Endothelial cell of umbilical vein (primary cell): ENCODE measurements around the gene CCDC116. TPM values are rescaled to one million over a fixed set of nuclear protein-coding genes. Genes with fewer than 3 reads are reported as not detected.

Experiments used
- BruUV-seq: library from RNA; stranded (reverse); fragments of 400-500 nt; replicated peaks from 2 replicates; lab custom pipeline; 2021; lab: Mats Ljungman, UMichigan
- CTCF ChIA-PET: fragments of 300-600, 350-600 bp; sonication (Branson Sonifier 250); formaldehyde crosslinking; loops from one replicate; lab custom pipeline; 2021; ENCODE audit warnings: antibody characterized with exemption, inconsistent platforms; lab: Charles Lee
- POLR2A ChIA-PET: fragments of 300-600, 350-600 bp; sonication (Branson Sonifier 250); formaldehyde crosslinking; loops from one replicate; lab custom pipeline; 2021; ENCODE audit warnings: antibody characterized with exemption, inconsistent platforms; lab: Charles Lee
- DNase-seq: peaks from one replicate; pipeline ENCODE4 v3.0.0-alpha.2; 2011; ENCODE audit warnings: low read depth, low spot score
- FAIRE-seq: peaks from 2 replicates; lab custom pipeline; 2011; peaks lifted over from hg19 to GRCh38; lab: Jason Lieb, UNC
- H2AFZ ChIP-seq: 2 replicates; pipeline ENCODE4 v1.6.0; 2012; ENCODE audit warnings: low read depth, low read length, control low read depth, inconsistent platforms
- H3K27ac ChIP-seq: 2 replicates; pipeline ENCODE4 v1.5.1; 2011; ENCODE audit warnings: low read depth, mild to moderate bottlenecking, control low read depth, low read length, moderate library complexity; ENCODE audit not compliant: insufficient read depth
- H3K27me3 ChIP-seq, 2 experiments: 2 replicates each; pipeline versions ENCODE4 v1.6.0 to v1.6.1; 2011; ENCODE audit warnings: low read length in 2 of 2, mixed read lengths in 1 of 2; ENCODE audit not compliant: control insufficient read depth in 2 of 2, insufficient read depth in 2 of 2
- H3K36me3 ChIP-seq, 2 experiments: 2 replicates in 1 of 2; 3 replicates in 1 of 2; pipeline ENCODE4 v1.5.1; 2011; ENCODE audit warnings: low read length in 2 of 2, mild to moderate bottlenecking in 1 of 2, moderate library complexity in 1 of 2; ENCODE audit not compliant: control insufficient read depth in 2 of 2, insufficient read depth in 2 of 2; ENCODE audit errors: extremely low read depth in 1 of 2
- H3K4me1 ChIP-seq: 3 replicates; pipeline ENCODE4 v1.5.1; 2011; ENCODE audit warnings: mild to moderate bottlenecking, low read length; ENCODE audit not compliant: control insufficient read depth, insufficient read depth; ENCODE audit errors: extremely low read depth
- H3K4me2 ChIP-seq: 2 replicates; pipeline ENCODE4 v1.6.1; 2011; ENCODE audit warnings: low read length, control low read depth, mixed read lengths; ENCODE audit not compliant: insufficient read depth
- H3K4me3 ChIP-seq, 3 experiments: fragments of 200-600 bp in 1 of 3; sonication (generic), shearing (Covaris generic) in 1 of 3; replicated peaks in 1 of 3; 2 replicates each; pipeline ENCODE4 v1.5.1; 2011 to 2016; ENCODE audit warnings: control low read depth in 3 of 3, low read length in 3 of 3, mild to moderate bottlenecking in 2 of 3, inconsistent platforms in 1 of 3, low read depth in 1 of 3, moderate library complexity in 1 of 3; ENCODE audit not compliant: insufficient read depth in 1 of 3
- H3K79me2 ChIP-seq: 2 replicates; pipeline ENCODE4 v1.6.0; 2012; ENCODE audit warnings: low read length, inconsistent platforms; ENCODE audit not compliant: control insufficient read depth, insufficient read depth
- H3K9ac ChIP-seq: replicated peaks from 2 replicates; pipeline ENCODE3; 2011; ENCODE audit warnings: low read length, control low read depth; ENCODE audit not compliant: insufficient read depth; ENCODE audit errors: extremely low read depth
- H3K9me1 ChIP-seq: replicated peaks from 3 replicates; pipeline ENCODE4 v1.6.0; 2011; ENCODE audit warnings: mild to moderate bottlenecking, low read length; ENCODE audit not compliant: control insufficient read depth, insufficient read depth; ENCODE audit errors: extremely low read depth
- H3K9me3 ChIP-seq: replicated peaks from 2 replicates; pipeline ENCODE4 v1.5.1; 2012; ENCODE audit warnings: low read length, inconsistent platforms; ENCODE audit not compliant: control insufficient read depth, insufficient read depth
- H4K20me1 ChIP-seq: replicated peaks from 2 replicates; pipeline ENCODE3; 2011; ENCODE audit warnings: mild to moderate bottlenecking, low read length; ENCODE audit not compliant: control insufficient read depth, insufficient read depth; ENCODE audit errors: extremely low read depth
- CTCF ChIP-seq, 2 donors: IDR thresholded peaks; 1 replicate in 1 of 2; 2 replicates in 1 of 2; pipeline ENCODE4 v1.5.1; 2011; ENCODE audit warnings: low read length in 2 of 2, mild to moderate bottlenecking in 2 of 2, moderate library complexity in 2 of 2, control low read depth in 1 of 2, inconsistent platforms in 1 of 2, low read depth in 1 of 2; ENCODE audit not compliant: insufficient read depth in 1 of 2; ENCODE audit errors: extremely low read depth in 1 of 2
- EZH2 ChIP-seq: IDR thresholded peaks from 2 replicates; pipeline ENCODE4 v1.6.1; 2012; ENCODE audit warnings: borderline replicate concordance, low read depth, mild to moderate bottlenecking, moderate library complexity, low read length, inconsistent platforms; ENCODE audit not compliant: severe bottlenecking
- FOS ChIP-seq: IDR thresholded peaks from 2 replicates; pipeline ENCODE4 v1.6.1; 2011; ENCODE audit warnings: mild to moderate bottlenecking, low read length, moderate library complexity, borderline replicate concordance; ENCODE audit not compliant: insufficient read depth
- GATA2 ChIP-seq: IDR thresholded peaks from 2 replicates; pipeline ENCODE4 v1.7.0; 2011; ENCODE audit warnings: low read depth, mild to moderate bottlenecking, moderate library complexity, mixed read lengths, low read length; ENCODE audit not compliant: insufficient read length, insufficient read depth
- JUN ChIP-seq: IDR thresholded peaks from 2 replicates; pipeline ENCODE4 v1.6.1; 2011; ENCODE audit warnings: borderline replicate concordance, low read depth; ENCODE audit not compliant: insufficient read length, insufficient read depth
- MAX ChIP-seq: IDR thresholded peaks from 2 replicates; pipeline ENCODE4 v1.6.1; 2011; ENCODE audit not compliant: insufficient read depth, insufficient read length
- MYC ChIP-seq: IDR thresholded peaks from one replicate; pipeline ENCODE4 v1.6.1; 2011; ENCODE audit warnings: mild to moderate bottlenecking, low read depth, low read length
- POLR2A ChIP-seq: IDR thresholded peaks from 2 replicates; pipeline ENCODE4 v1.6.1; 2012; ENCODE audit warnings: low read depth, mild to moderate bottlenecking, control low read depth, low read length
- POLR2AphosphoS5 ChIP-seq: IDR thresholded peaks from 2 replicates; pipeline ENCODE4 v1.6.1; 2012; ENCODE audit warnings: low read depth, mild to moderate bottlenecking, control low read depth, low read length, moderate library complexity; ENCODE audit not compliant: insufficient read depth
- dilution Hi-C: fragments of 300-500 bp; cut with MboI; formaldehyde crosslinking; loops from one replicate; pipeline ENCODE4 v1.15.0; 2019; ENCODE audit warnings: low sequenced_read_pairs; ENCODE audit not compliant: extremely low pct_ligation_motif_present
- intact Hi-C: fragments of 100-400 bp; cut with micrococcal nuclease; formaldehyde crosslinking; loops from one replicate; pipeline ENCODE4 v1.10.0; 2022
- polyA plus RNA-seq, 4 experiments: library from polyadenylated mRNA; depleted of rRNA in 3 of 4; stranded (reverse) in 3 of 4; unstranded in 1 of 4; fragments of >200 nt; gene quantifications; 2 replicates each; pipeline versions ENCODE4 v1.2.1 to v1.2.3, GENCODE V29; 2011 to 2012; ENCODE audit warnings: missing spikeins in 1 of 4
- total RNA-seq: library from RNA; stranded (reverse); gene quantifications from 2 replicates; pipeline ENCODE4 v1.2.3, GENCODE V29; 2021

Gene CCDC116
- total and polyA plus RNA-seq, 2 donors (not counting 3 experiments of a cell fraction or from before 2014, with no cell fraction given): 0.21 to 0.33 TPM

DNA sequence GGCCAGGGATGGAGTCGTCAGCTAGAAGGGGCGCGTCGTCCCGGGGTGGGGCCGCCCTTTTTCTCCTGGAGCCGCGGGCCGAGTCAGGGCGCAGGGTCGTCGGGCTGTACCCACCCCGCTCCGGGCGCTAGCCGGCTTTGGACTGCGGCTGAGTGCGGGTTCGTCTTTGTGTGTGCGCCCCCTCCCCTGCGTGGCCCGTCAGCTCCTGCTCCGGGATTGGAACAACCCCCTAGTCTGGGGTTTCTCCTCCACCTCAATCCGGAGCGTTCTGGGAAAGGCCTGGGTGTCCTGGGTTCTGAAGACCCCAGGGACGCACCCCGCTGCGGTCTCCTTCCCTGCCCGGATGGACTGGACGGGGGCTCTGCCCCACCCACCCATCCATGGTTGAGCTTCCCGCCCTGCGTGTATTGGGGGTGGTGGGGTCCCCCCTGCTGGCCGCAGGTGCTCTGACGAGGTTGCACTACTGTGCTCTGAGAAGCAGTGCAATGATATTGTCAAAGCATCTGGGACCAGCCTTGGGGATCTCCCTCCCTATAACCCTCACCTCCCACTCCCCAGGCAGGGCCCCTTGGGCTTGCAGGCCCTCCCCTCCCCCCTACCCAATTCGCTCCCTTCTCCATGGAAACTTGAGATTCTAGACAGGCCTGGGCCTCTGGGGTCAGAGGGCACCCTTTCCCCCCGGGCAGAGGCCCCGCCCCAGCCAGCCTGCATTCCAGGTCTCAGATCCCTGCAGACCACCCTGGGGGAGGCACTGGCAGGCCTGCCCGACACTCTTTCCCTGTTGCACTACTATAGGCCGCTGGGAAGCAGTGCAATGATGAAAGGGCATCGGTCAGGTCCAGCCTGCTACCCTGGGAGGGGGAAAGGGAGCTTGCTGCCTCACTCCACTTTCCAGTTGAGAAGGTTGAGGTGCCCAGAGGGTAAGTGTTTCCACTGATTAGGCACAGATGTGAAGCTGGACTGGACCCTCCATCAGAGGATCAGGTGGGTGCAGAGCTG lies 20.3 kb downstream of the CCDC116 start:
- intact Hi-C loops (loop anchor here (10.0 kb wide), 1 partner anchor 162 kb away; no protein-coding TSS in a partner anchor), dilution Hi-C loops (no loop called here)
- ChIA-PET POLR2A (no interaction called here), CTCF (interaction anchor here (1.3 to 3.2 kb wide), 2 partner anchors 10 to 11 kb away, joined by 4 to 16 read pairs; no protein-coding TSS in a partner anchor)
- no peak for FAIRE-seq
- Histone ChIP-seq H3K9ac (peak overlapping the region; percentile 78), H3K27ac (peak overlapping the region; percentile 61), H3K36me3 (peaks cover 0 to 5% of the 10 kb centered on the region in 2 experiments), H3K4me3 (peak overlapping the region; percentile 64 to 85 (median 66)), H3K27me3 (no peaks in the 10 kb centered on the region), H3K4me1 (peaks cover 17% of the 10 kb centered on the region), H4K20me1 (no peaks in the 10 kb centered on the region), H2AFZ (peak overlapping the region; percentile 90), H3K79me2 (peaks cover 17% of the 10 kb centered on the region), H3K9me3 (no peaks in the 10 kb centered on the region), H3K9me1 (no peaks in the 10 kb centered on the region), H3K4me2 (peak overlapping the region; percentile 93)
- BruUV-seq: TSS peak; percentile 33
- no peak for TF ChIP-seq POLR2AphosphoS5
- no peak for TF ChIP-seq MAX
- TF ChIP-seq EZH2: no peak
- no peak for TF ChIP-seq MYC
- no peak for TF ChIP-seq GATA2
- no peak for TF ChIP-seq JUN
- no peak for TF ChIP-seq POLR2A
- TF ChIP-seq FOS: no peak
- TF ChIP-seq CTCF (IDR thresholded peaks at IDR 0.05; ENCODE audit: extremely low read depth in 1 of 2, insufficient read depth in 1 of 2, low read depth in 1 of 2, low read length in 2 of 2): no peak
- DNase-seq: no peak
